Mesothelial cell of epicardium (in vitro differentiated cells): ENCODE results near the gene ITIH1. TPM values are rescaled to one million over a fixed set of nuclear protein-coding genes. Genes with fewer than 3 reads are reported as not detected.
"Not testable (repeated sequence)": the region's sequence is repeated elsewhere in the genome, so short reads cannot be mapped to it uniquely, and the experiment has no call there.

Experiments used
- DNase-seq, 2 experiments: peaks; one replicate each; pipeline ENCODE4 v3.0.0; 2021; ENCODE audit warnings: low spot score in 2 of 2; ENCODE audit not compliant: unreplicated experiment in 2 of 2
- H3K27ac Mint-ChIP-seq: 2 replicates; pipeline ENCODE4 v1.8.0; 2021; ENCODE audit warnings: mixed read lengths
- H3K27me3 Mint-ChIP-seq: 2 replicates; pipeline ENCODE4 v1.8.0; 2021; ENCODE audit warnings: low read depth, mixed read lengths
- H3K36me3 Mint-ChIP-seq: 2 replicates; pipeline ENCODE4 v1.8.0; 2021; ENCODE audit warnings: mixed read lengths
- H3K4me1 Mint-ChIP-seq: 2 replicates; pipeline ENCODE4 v1.8.0; 2021; ENCODE audit warnings: mixed read lengths
- H3K4me3 Mint-ChIP-seq: 2 replicates; pipeline ENCODE4 v1.8.0; 2021; ENCODE audit warnings: mild to moderate bottlenecking, moderate library complexity, mixed read lengths
- H3K9me3 Mint-ChIP-seq: 2 replicates; pipeline ENCODE4 v1.8.0; 2021; ENCODE audit warnings: mixed read lengths
- total RNA-seq: library from RNA; stranded (reverse); gene quantifications from 3 replicates; pipeline ENCODE4 v1.2.1, GENCODE V29; 2021
- TF ChIP-seq, protein P1 (sequence below): fragments of 200-600 bp; sonication (generic); IDR thresholded peaks from one replicate; pipeline ENCODE4 v1.5.0; 2021; ENCODE audit warnings: antibody characterized with exemption; ENCODE audit not compliant: unreplicated experiment

Gene ITIH1, protein sequence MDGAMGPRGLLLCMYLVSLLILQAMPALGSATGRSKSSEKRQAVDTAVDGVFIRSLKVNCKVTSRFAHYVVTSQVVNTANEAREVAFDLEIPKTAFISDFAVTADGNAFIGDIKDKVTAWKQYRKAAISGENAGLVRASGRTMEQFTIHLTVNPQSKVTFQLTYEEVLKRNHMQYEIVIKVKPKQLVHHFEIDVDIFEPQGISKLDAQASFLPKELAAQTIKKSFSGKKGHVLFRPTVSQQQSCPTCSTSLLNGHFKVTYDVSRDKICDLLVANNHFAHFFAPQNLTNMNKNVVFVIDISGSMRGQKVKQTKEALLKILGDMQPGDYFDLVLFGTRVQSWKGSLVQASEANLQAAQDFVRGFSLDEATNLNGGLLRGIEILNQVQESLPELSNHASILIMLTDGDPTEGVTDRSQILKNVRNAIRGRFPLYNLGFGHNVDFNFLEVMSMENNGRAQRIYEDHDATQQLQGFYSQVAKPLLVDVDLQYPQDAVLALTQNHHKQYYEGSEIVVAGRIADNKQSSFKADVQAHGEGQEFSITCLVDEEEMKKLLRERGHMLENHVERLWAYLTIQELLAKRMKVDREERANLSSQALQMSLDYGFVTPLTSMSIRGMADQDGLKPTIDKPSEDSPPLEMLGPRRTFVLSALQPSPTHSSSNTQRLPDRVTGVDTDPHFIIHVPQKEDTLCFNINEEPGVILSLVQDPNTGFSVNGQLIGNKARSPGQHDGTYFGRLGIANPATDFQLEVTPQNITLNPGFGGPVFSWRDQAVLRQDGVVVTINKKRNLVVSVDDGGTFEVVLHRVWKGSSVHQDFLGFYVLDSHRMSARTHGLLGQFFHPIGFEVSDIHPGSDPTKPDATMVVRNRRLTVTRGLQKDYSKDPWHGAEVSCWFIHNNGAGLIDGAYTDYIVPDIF
- not detected in 3 replicates for total RNA-seq

DNA sequence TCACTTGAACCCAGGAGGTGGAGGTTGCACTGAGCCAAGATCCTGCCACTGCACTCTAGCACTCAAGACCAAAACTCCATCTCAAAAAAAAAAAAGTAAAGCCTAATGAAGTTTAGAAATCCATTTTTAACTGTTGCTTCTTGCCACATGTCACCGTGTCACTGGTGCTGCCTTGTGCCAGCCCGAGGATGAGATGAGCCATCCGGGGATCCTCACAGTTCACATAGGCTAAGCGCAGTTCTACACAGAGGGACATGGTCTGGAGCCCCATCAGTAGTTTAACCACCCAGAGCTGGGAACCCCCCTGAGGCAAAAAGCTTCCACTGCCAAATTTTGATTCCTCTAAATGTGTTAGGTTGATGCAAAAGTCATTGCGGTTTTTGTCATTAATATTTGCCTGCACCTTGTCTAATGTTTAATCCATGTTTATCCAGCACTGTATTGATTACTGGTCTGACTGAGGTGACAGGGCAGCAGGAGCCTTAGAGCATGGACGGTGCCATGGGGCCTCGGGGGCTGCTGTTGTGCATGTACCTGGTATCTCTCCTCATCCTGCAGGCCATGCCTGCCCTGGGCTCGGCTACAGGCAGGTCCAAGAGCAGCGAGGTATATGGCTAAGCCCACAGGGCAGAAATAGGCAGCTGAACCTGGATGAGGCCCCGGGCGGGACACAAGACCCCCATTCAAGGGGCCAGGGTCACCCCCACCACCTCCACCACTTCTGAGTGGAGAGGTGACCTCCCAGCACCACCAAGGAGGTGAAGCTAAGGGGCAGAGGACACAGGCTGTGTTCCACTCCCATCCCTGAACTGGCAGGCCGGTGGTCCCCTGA lies at the start of gene ITIH1:
Gene ITIH1, plus strand, starts transcription at position 473 of the 832 bp plus-strand sequence. Its CDS starts 17 bp downstream, at position 490.
- H3K27ac Mint-ChIP-seq: no peak within 1 kb of the TSS
- H3K4me1 Mint-ChIP-seq: no peaks in the 10 kb centered on the region
- H3K4me3 Mint-ChIP-seq: no peak within 1 kb of the TSS
- no peaks in the 10 kb centered on the region for H3K36me3 Mint-ChIP-seq
- DNase-seq: no peak
- TF ChIP-seq, protein P1, sequence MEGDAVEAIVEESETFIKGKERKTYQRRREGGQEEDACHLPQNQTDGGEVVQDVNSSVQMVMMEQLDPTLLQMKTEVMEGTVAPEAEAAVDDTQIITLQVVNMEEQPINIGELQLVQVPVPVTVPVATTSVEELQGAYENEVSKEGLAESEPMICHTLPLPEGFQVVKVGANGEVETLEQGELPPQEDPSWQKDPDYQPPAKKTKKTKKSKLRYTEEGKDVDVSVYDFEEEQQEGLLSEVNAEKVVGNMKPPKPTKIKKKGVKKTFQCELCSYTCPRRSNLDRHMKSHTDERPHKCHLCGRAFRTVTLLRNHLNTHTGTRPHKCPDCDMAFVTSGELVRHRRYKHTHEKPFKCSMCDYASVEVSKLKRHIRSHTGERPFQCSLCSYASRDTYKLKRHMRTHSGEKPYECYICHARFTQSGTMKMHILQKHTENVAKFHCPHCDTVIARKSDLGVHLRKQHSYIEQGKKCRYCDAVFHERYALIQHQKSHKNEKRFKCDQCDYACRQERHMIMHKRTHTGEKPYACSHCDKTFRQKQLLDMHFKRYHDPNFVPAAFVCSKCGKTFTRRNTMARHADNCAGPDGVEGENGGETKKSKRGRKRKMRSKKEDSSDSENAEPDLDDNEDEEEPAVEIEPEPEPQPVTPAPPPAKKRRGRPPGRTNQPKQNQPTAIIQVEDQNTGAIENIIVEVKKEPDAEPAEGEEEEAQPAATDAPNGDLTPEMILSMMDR: no peak
- peaks cover 24% of the 10 kb centered on the region for H3K27me3 Mint-ChIP-seq
- H3K9me3 Mint-ChIP-seq: no peaks in the 10 kb centered on the region

DNA sequence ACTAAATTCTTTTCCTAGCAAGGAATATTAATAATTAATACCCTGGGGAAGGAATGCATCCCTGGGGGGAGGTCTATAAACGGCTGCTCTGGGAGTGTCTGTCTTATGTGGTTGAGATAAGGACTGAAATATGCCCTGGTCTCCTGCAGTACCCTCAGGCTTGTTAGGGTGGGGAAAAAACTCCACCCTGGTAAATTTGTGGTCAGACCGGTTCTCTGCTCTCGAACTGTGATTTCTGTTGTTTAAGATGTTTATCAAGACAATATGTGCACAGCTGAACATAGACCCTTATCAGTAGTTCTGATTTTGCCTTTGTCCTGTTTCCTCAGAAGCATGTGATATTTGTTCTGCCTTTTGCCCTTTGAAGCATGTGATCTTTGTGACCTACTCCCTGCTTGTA lies 48.6 kb upstream of the ITIH1 start:
- not testable (repeated sequence) for H3K4me1 Mint-ChIP-seq, H3K27me3 Mint-ChIP-seq, H3K4me3 Mint-ChIP-seq, DNase-seq, H3K27ac Mint-ChIP-seq
- Mint-ChIP-seq H3K36me3 (peaks cover 69% of the 10 kb centered on the region), H3K9me3 (peaks cover 37% of the 10 kb centered on the region)

DNA sequence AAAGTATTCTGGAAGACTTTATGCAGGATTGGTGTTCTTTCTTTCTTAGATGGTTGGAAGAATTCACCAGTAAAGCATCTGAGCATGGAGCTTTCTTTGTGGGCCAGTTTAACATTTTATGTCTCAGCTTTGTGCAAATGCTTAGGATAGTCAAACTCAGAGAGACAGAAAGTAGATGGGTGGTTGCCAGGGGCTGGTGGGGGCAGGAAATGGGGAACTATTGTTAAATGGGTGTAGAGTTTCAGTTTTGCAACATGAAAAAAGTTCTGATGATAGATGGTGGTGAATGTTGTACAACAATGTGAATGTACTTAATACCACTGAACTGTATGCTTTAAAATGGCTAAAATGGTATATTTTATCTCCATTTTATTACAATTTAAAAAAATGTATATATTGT lies 46.7 kb upstream of the ITIH1 start:
- Mint-ChIP-seq H3K4me3 (no peak overlapping the region), H3K27me3 (no peaks in the 10 kb centered on the region), H3K36me3 (peaks cover 85% of the 10 kb centered on the region), H3K27ac (no peak overlapping the region), H3K9me3 (peaks cover 37% of the 10 kb centered on the region), H3K4me1 (no peaks in the 10 kb centered on the region)
- TF ChIP-seq, protein P1: no peak
- DNase-seq: no peak

DNA sequence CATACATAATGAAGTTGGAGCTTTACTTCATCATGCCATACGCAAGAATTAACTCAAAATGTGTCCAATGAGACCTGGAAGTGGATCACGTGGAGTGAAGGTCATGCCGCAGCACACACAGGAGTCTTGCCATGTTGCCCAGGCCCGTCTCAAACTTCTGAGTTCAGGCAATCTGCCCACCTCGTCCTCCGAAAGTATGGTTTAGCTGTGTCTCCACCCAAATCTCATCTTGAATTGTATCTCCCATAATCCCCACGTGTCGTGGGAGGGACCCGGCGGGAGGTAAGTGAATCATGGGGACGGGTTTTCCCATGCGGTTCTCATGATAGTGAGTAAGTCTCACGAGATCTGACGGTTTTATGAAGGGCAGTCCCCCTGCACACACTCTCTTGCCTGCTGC lies 45.8 kb upstream of the ITIH1 start:
- Mint-ChIP-seq H3K36me3 (peaks cover 84% of the 10 kb centered on the region), H3K27ac (no peak overlapping the region), H3K9me3 (peaks cover 32% of the 10 kb centered on the region), H3K4me1 (no peaks in the 10 kb centered on the region), H3K27me3 (no peaks in the 10 kb centered on the region), H3K4me3 (no peak overlapping the region)
- DNase-seq: no peak
- TF ChIP-seq, protein P1: no peak

DNA sequence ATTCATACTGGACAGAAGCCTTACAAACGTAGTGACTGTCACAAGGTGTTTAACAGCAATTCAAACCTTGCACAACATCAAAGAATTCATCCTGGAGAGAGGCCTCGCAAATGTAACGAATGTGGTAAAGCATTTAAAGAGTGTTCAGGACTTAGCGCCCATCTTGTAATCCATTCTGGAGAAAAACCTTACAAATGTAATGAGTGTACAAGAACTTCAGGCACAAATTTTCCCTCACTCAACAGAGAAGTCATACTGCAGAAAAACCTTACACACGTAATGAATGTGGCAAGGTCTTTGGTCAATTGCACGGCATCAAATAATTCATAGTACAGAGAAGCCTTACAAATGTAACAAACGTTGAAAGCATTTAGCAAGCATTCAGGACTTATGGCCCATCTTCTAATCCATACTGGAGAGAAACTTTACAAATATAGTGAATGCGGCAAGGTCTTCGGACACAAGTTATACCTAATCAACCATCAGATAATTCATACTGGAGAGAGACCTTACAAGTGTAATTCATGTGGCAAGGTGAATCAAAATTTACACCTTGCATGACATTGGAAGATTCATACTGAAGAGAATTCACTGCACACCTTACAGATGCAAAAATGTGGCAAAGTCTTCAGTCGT lies 44.0 kb upstream of the ITIH1 start:
- Mint-ChIP-seq H3K27me3 (no peaks in the 10 kb centered on the region), H3K4me1 (no peaks in the 10 kb centered on the region), H3K27ac (no peak overlapping the region), H3K36me3 (peaks cover 75% of the 10 kb centered on the region), H3K9me3 (peaks cover 28% of the 10 kb centered on the region), H3K4me3 (no peak overlapping the region)
- DNase-seq: no peak
- TF ChIP-seq, protein P1: no peak
